ENCODE data around the gene VAV1. TPM values are rescaled to one million over a fixed set of nuclear protein-coding genes. Genes with fewer than 3 reads are reported as not detected.

VAV1 gene
- total RNA-seq, 2 donors from 2014 or later = 7.6 to 12.2 TPM

- H3K27ac ChIP-seq = no peak overlapping the region
- H3K4me1 ChIP-seq (ENCODE audit: control insufficient read depth in 1 of 2, low read depth in 2 of 2) = peaks cover 4 to 23% of the 10 kb centered on the region in 2 donors
- DNase-seq (ENCODE audit: low spot score) (no peak), ATAC-seq (ENCODE audit: insufficient number of reproducible peaks, low FRiP score, low read depth) (no peak)
- no peaks in the 10 kb centered on the region for H3K9me3 ChIP-seq
- H3K27me3 ChIP-seq (replicated peaks; ENCODE audit: insufficient read depth) = no peaks in the 10 kb centered on the region
- TF ChIP-seq, protein P1, sequence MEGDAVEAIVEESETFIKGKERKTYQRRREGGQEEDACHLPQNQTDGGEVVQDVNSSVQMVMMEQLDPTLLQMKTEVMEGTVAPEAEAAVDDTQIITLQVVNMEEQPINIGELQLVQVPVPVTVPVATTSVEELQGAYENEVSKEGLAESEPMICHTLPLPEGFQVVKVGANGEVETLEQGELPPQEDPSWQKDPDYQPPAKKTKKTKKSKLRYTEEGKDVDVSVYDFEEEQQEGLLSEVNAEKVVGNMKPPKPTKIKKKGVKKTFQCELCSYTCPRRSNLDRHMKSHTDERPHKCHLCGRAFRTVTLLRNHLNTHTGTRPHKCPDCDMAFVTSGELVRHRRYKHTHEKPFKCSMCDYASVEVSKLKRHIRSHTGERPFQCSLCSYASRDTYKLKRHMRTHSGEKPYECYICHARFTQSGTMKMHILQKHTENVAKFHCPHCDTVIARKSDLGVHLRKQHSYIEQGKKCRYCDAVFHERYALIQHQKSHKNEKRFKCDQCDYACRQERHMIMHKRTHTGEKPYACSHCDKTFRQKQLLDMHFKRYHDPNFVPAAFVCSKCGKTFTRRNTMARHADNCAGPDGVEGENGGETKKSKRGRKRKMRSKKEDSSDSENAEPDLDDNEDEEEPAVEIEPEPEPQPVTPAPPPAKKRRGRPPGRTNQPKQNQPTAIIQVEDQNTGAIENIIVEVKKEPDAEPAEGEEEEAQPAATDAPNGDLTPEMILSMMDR (IDR thresholded peaks at IDR 0.05) = no peak
- peak overlapping the region; percentile 70 for H3K4me3 ChIP-seq
- no peaks in the 10 kb centered on the region for H3K36me3 ChIP-seq
These were observed 30.0 kb downstream of the VAV1 start for GRCh38 chr19:6802336-6803035.

- H3K4me1 ChIP-seq (ENCODE audit: control insufficient read depth in 1 of 2, low read depth in 2 of 2) = peaks cover 4 to 23% of the 10 kb centered on the region in 2 donors
These were observed 30.5 kb downstream of the VAV1 start for GRCh38 chr19:6803036-6803404.

GRCh38 chr19:6806488-6806887 is 34.0 kb downstream of the VAV1 start:
- TF ChIP-seq, protein P1 (IDR thresholded peaks at IDR 0.05) = no peak
- no peak overlapping the region for H3K4me3 ChIP-seq
- no peaks in the 10 kb centered on the region for H3K36me3 ChIP-seq
- ATAC-seq (ENCODE audit: insufficient number of reproducible peaks, low FRiP score, low read depth) (no peak), DNase-seq (ENCODE audit: low spot score) (no peak)
- peaks cover 0 to 4% of the 10 kb centered on the region in 2 donors for H3K4me1 ChIP-seq (ENCODE audit: control insufficient read depth in 1 of 2, low read depth in 2 of 2)
- no peak overlapping the region for H3K27ac ChIP-seq
- H3K27me3 ChIP-seq (replicated peaks; ENCODE audit: insufficient read depth) = no peaks in the 10 kb centered on the region
- no peaks in the 10 kb centered on the region for H3K9me3 ChIP-seq

More at GRCh38 chr19:6803036-6803404, 30.5 kb downstream of the VAV1 start:
- DNase-seq (ENCODE audit: low spot score) (no peak), ATAC-seq (ENCODE audit: insufficient number of reproducible peaks, low FRiP score, low read depth) (no peak)
- Histone ChIP-seq H3K27me3 (replicated peaks; ENCODE audit: insufficient read depth) (no peaks in the 10 kb centered on the region), H3K36me3 (no peaks in the 10 kb centered on the region), H3K27ac (no peak overlapping the region), H3K4me3 (peak overlapping the region; percentile 5), H3K9me3 (no peaks in the 10 kb centered on the region)
- TF ChIP-seq, protein P1 (IDR thresholded peaks at IDR 0.05) = no peak

DNA sequence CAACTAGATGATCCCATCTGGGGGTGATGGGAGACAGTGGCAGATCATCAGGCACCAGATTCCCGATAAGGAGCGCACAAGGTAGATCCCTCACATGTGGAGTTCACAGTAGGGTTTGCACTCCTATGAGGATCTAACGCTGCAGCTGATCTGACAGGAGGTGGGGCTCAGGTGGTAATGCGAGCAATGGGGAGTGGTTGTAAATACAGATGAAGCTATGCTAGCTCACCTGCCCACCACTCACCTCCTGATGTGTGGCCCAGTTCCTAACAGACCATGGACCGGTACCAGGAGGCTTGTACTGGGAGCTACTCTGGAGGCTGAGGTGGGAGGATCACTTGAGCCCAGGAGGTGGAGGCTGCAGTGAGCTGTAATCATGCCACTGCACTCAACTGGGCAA is 34.8 kb downstream of the VAV1 start:
- no peaks in the 10 kb centered on the region for H3K27me3 ChIP-seq (replicated peaks; ENCODE audit: insufficient read depth)
- no peaks in the 10 kb centered on the region for H3K9me3 ChIP-seq
- no peak overlapping the region for H3K27ac ChIP-seq
- DNase-seq (ENCODE audit: low spot score) = no peak
- H3K36me3 ChIP-seq = no peaks in the 10 kb centered on the region
- no peaks in the 10 kb centered on the region for H3K4me1 ChIP-seq (ENCODE audit: control insufficient read depth in 1 of 2, low read depth in 2 of 2)
- no peak overlapping the region for H3K4me3 ChIP-seq
- no peak for ATAC-seq (ENCODE audit: insufficient number of reproducible peaks, low FRiP score, low read depth)
- TF ChIP-seq, protein P1 (IDR thresholded peaks at IDR 0.05) = no peak

- Histone ChIP-seq H3K36me3 (no peaks in the 10 kb centered on the region), H3K4me3 (no peak overlapping the region), H3K27ac (no peak overlapping the region), H3K4me1 (ENCODE audit: control insufficient read depth in 1 of 2, low read depth in 2 of 2) (no peaks in the 10 kb centered on the region), H3K9me3 (no peaks in the 10 kb centered on the region), H3K27me3 (replicated peaks; ENCODE audit: insufficient read depth) (no peaks in the 10 kb centered on the region)
- TF ChIP-seq, protein P1 (IDR thresholded peaks at IDR 0.05) = no peak
- ATAC-seq (ENCODE audit: insufficient number of reproducible peaks, low FRiP score, low read depth) = no peak
- DNase-seq (ENCODE audit: low spot score) = no peak
These were observed 36.0 kb downstream of the VAV1 start for GRCh38 chr19:6808494-6808893.
